A549 (cell line): Measurements from ENCODE around the gene GNG7. TPM values are rescaled to one million over a fixed set of nuclear protein-coding genes. Genes with fewer than 3 reads are reported as not detected.

Experiments
- ATAC-seq, 2 experiments: fragments of 200-7000 bp in 1 of 2; fragments of >200 bp in 1 of 2; cut with Nextera tagmentation in 1 of 2; cut with Tn5 transposase in 1 of 2; 3 replicates each; pipeline versions ENCODE4 v1.8.0 to v1.9.1; 2018 to 2020; ENCODE audit warnings: mild to moderate bottlenecking in 1 of 2, moderate library complexity in 1 of 2
- CTCF ChIA-PET: fragments of 300-600 bp; sonication (Branson Sonifier 250); formaldehyde crosslinking; extraction: SDS; loops from one replicate; lab custom pipeline; 2021; ENCODE audit warnings: antibody characterized with exemption, inconsistent platforms; lab: Yijun Ruan, JAX
- POLR2A ChIA-PET: fragments of 350-600 bp; formaldehyde crosslinking; extraction: SDS; loops from one replicate; lab custom pipeline; 2021; ENCODE audit warnings: antibody characterized with exemption, inconsistent platforms; lab: Yijun Ruan, JAX
- DNase-seq, 2 experiments: peaks; one replicate each; pipeline versions ENCODE4 v3.0.0 to v3.0.0-alpha.2; 2011 to 2016; ENCODE audit warnings: low read depth in 1 of 2, low spot score in 1 of 2
- FAIRE-seq: peaks from 2 replicates; lab custom pipeline; 2011; peaks lifted over from hg19 to GRCh38; lab: Jason Lieb, UNC
- H3K27ac ChIP-seq, 2 experiments: fragments of >200 bp; sonication (Bioruptor Twin); formaldehyde crosslinking; 3 replicates each; pipeline ENCODE4 v1.5.1; 2016 to 2017
- H3K4me1 ChIP-seq: fragments of >200 bp; sonication (Bioruptor Twin); formaldehyde crosslinking; 3 replicates; pipeline ENCODE4 v1.6.1; 2016
- H3K4me2 ChIP-seq: fragments of >200 bp; sonication (Bioruptor Twin); formaldehyde crosslinking; 3 replicates; pipeline ENCODE4 v1.6.1; 2016
- H3K4me3 ChIP-seq: fragments of >200 bp; sonication (Bioruptor Twin); formaldehyde crosslinking; 3 replicates; pipeline ENCODE4 v1.5.1; 2016
- H3K9me3 ChIP-seq: fragments of >200 bp; sonication (Bioruptor Twin); formaldehyde crosslinking; 3 replicates; pipeline ENCODE4 v1.6.1; 2016
- CEBPB ChIP-seq, 2 experiments: fragments of >200 bp in 1 of 2; sonication (Bioruptor Twin) in 1 of 2; formaldehyde crosslinking in 1 of 2; IDR thresholded peaks; 2 replicates each; pipeline ENCODE4 v1.6.1; 2012 to 2016
- EP300 ChIP-seq, 2 experiments: fragments of >200 bp; sonication (Bioruptor Twin); formaldehyde crosslinking; IDR thresholded peaks; 2 replicates in 1 of 2; 3 replicates in 1 of 2; pipeline ENCODE4 v1.6.1; 2016 to 2017
- FOXS1 ChIP-seq: fragments of 250-450 bp; sonication (Bioruptor Pico); IDR thresholded peaks from 2 replicates; pipeline ENCODE4 v1.5.0; 2020; ENCODE audit warnings: mild to moderate bottlenecking, moderate library complexity
- HDAC2 ChIP-seq: fragments of 200-600 bp; sonication (generic); IDR thresholded peaks from 2 replicates; pipeline ENCODE4 v1.6.1; 2016
- JUN ChIP-seq, 2 experiments: fragments of >200 bp; sonication (Bioruptor Twin); formaldehyde crosslinking; IDR thresholded peaks; 2 replicates in 1 of 2; 3 replicates in 1 of 2; pipeline ENCODE4 v1.6.1; 2016 to 2017
- JUNB ChIP-seq: fragments of >200 bp; sonication (Bioruptor Twin); formaldehyde crosslinking; IDR thresholded peaks from 2 replicates; pipeline ENCODE4 v1.6.1; 2016
- KDM1A ChIP-seq: fragments of 200-600 bp; sonication (generic); IDR thresholded peaks from 2 replicates; pipeline ENCODE4 v1.6.1; 2016; ENCODE audit warnings: low read depth, mild to moderate bottlenecking
- NR3C1 ChIP-seq: fragments of >200 bp; sonication (Bioruptor Twin); formaldehyde crosslinking; IDR thresholded peaks from 3 replicates; pipeline ENCODE4 v1.6.1; 2017
- PHF8 ChIP-seq: fragments of 200-600 bp; sonication (generic); IDR thresholded peaks from 2 replicates; pipeline ENCODE4 v1.6.1; 2016; ENCODE audit warnings: low read depth, mild to moderate bottlenecking, antibody characterized with exemption, moderate library complexity, borderline replicate concordance
- POLR2A ChIP-seq: IDR thresholded peaks from 2 replicates; pipeline ENCODE4 v1.6.1; 2012; ENCODE audit warnings: mild to moderate bottlenecking, low read length
- POLR2AphosphoS2 ChIP-seq: conservative IDR thresholded peaks from 2 replicates; pipeline ENCODE4 v1.6.1; 2012; ENCODE audit warnings: low read length, improper control_type of control experiment, inconsistent platforms
- RAD21 ChIP-seq, 2 experiments: fragments of >200 bp in 1 of 2; sonication (Bioruptor Twin) in 1 of 2; formaldehyde crosslinking in 1 of 2; IDR thresholded peaks in 1 of 2; conservative IDR thresholded peaks in 1 of 2; 2 replicates in 1 of 2; 3 replicates in 1 of 2; pipeline ENCODE4 v1.6.1; 2012 to 2018; ENCODE audit warnings: inconsistent platforms in 1 of 2
- RFX5 ChIP-seq: fragments of 450-650 bp; IDR thresholded peaks from 2 replicates; pipeline ENCODE4 v1.7.1; 2014; ENCODE audit warnings: antibody characterized with exemption, mild to moderate bottlenecking, moderate library complexity
- RNF2 ChIP-seq: fragments of 200-600 bp; sonication (generic); IDR thresholded peaks from 2 replicates; pipeline ENCODE4 v1.6.1; 2016; ENCODE audit warnings: low read depth, mild to moderate bottlenecking, antibody characterized with exemption, moderate library complexity, borderline replicate concordance
- TFCP2L1 ChIP-seq: fragments of 250-450 bp; sonication (Bioruptor Pico); IDR thresholded peaks from 2 replicates; pipeline ENCODE4 v1.5.0; 2021; ENCODE audit warnings: mild to moderate bottlenecking
- ZFP36 ChIP-seq: fragments of 450-650 bp; IDR thresholded peaks from 2 replicates; pipeline ENCODE4 v1.6.1; 2014; ENCODE audit warnings: borderline replicate concordance; ENCODE audit not compliant: partially characterized antibody
- ZNF302 ChIP-seq: fragments of 250-450 bp; sonication (Bioruptor Pico); IDR thresholded peaks from 2 replicates; pipeline ENCODE4 v1.9.0; 2021; ENCODE audit warnings: inconsistent platforms, mild to moderate bottlenecking, moderate library complexity
- ZSCAN20 ChIP-seq: fragments of 250-450 bp; sonication (Bioruptor Pico); IDR thresholded peaks from 2 replicates; pipeline ENCODE4 v1.8.0; 2022; ENCODE audit warnings: mild to moderate bottlenecking, moderate library complexity
- WGBS: methylation state at CpG from one replicate; pipeline ENCODE4 v1.1.6; 2017; ENCODE audit errors: missing lambda C conversion rate; 5-methylcytosine and 5-hydroxymethylcytosine counted together
- polyA plus RNA-seq, 4 experiments: library from polyadenylated mRNA; depleted of rRNA in 3 of 4; stranded (reverse); fragments of >200 nt; fragmentation: RNase III in 1 of 4; extraction: RNeasy Plus Mini Kit Qiagen cat#74134 plus additional on column Dnase treatment in 1 of 4; gene quantifications; 2 replicates in 3 of 4; 3 replicates in 1 of 4; pipeline ENCODE4 v1.2.3, GENCODE V29; 2011 to 2017
- TF ChIP-seq, protein P1 (sequence below): IDR thresholded peaks from 2 replicates; pipeline ENCODE4 v1.6.1; 2012
- TF ChIP-seq, protein P2 (sequence below): IDR thresholded peaks from 2 replicates; pipeline ENCODE4 v1.6.1; 2012
- TF ChIP-seq, protein P3 (sequence below): fragments of 200-600 bp; sonication (generic); IDR thresholded peaks from 2 replicates; pipeline ENCODE4 v1.6.1; 2016; ENCODE audit warnings: antibody characterized with exemption, mild to moderate bottlenecking, moderate library complexity
- TF ChIP-seq, protein P4 (sequence below): fragments of >200 bp; sonication (Bioruptor Twin); formaldehyde crosslinking; IDR thresholded peaks from 3 replicates; pipeline ENCODE4 v1.5.1; 2016
- TF ChIP-seq, protein P5 (sequence below): fragments of 250-450 bp; sonication (Bioruptor Pico); IDR thresholded peaks from 2 replicates; pipeline ENCODE4 v1.5.0; 2021; ENCODE audit warnings: mild to moderate bottlenecking, moderate library complexity, borderline replicate concordance

Gene GNG7
- polyA plus RNA-seq, 2 of the 4 experiments (the other 2 are of a cell fraction) = 0.06 to 0.08 TPM

DNA sequence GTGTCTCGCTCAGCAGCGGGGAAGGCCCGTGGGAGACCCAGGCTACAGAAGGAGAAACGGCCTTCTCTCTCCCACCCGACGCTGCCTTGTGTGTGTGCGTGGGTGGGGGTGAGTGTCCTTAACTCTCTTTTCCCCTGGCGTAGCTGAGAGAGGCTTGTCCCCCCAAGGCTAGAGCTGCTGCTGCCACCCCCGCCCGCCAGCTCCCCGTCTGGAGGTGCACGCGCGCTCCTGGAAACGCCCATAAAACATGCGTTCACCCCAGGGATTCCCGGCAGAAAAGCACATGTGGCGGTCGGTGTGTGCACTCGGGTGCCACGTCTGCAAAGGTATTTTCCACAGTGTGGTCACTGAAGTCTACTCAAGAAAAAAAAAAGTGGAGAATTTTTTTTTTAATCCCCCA lies 190.5 kb downstream of the GNG7 start (continued):
- TF ChIP-seq ZSCAN20 (CRISPR knock-in tag) (no peak), CEBPB (IDR thresholded peaks at IDR 0.05) (no peak)
- TF ChIP-seq, protein P1, sequence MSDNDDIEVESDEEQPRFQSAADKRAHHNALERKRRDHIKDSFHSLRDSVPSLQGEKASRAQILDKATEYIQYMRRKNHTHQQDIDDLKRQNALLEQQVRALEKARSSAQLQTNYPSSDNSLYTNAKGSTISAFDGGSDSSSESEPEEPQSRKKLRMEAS = no peak

DNA sequence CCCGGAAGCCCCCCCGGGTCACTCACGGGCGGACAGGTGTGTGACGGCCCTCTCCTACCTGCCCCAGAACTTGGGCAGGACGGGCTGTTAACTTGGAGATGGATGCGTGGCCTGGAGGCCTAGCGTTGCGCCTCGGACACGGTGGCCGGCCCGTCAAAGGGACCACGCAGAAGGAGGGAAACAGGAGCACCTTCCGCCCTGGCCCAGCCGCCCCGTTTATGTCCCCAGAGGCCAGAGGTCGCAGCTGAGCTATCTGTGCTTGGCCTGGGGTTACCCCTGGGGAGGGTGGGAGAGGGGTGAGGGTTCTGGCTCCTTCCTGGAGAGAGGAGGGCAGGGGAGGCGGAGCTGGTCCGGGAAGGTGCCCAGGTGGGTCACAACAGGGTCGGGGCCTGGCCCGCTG lies 190.9 kb downstream of the GNG7 start:
- TF ChIP-seq, protein P1 = no peak
- TF ChIP-seq JUN (IDR thresholded peaks at IDR 0.05) = no peak
- TF ChIP-seq, protein P2, sequence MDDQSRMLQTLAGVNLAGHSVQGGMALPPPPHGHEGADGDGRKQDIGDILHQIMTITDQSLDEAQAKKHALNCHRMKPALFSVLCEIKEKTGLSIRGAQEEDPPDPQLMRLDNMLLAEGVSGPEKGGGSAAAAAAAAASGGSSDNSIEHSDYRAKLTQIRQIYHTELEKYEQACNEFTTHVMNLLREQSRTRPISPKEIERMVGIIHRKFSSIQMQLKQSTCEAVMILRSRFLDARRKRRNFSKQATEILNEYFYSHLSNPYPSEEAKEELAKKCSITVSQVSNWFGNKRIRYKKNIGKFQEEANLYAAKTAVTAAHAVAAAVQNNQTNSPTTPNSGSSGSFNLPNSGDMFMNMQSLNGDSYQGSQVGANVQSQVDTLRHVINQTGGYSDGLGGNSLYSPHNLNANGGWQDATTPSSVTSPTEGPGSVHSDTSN = no peak
- TF ChIP-seq, protein P3, sequence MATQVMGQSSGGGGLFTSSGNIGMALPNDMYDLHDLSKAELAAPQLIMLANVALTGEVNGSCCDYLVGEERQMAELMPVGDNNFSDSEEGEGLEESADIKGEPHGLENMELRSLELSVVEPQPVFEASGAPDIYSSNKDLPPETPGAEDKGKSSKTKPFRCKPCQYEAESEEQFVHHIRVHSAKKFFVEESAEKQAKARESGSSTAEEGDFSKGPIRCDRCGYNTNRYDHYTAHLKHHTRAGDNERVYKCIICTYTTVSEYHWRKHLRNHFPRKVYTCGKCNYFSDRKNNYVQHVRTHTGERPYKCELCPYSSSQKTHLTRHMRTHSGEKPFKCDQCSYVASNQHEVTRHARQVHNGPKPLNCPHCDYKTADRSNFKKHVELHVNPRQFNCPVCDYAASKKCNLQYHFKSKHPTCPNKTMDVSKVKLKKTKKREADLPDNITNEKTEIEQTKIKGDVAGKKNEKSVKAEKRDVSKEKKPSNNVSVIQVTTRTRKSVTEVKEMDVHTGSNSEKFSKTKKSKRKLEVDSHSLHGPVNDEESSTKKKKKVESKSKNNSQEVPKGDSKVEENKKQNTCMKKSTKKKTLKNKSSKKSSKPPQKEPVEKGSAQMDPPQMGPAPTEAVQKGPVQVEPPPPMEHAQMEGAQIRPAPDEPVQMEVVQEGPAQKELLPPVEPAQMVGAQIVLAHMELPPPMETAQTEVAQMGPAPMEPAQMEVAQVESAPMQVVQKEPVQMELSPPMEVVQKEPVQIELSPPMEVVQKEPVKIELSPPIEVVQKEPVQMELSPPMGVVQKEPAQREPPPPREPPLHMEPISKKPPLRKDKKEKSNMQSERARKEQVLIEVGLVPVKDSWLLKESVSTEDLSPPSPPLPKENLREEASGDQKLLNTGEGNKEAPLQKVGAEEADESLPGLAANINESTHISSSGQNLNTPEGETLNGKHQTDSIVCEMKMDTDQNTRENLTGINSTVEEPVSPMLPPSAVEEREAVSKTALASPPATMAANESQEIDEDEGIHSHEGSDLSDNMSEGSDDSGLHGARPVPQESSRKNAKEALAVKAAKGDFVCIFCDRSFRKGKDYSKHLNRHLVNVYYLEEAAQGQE = no peak
- no peak for TF ChIP-seq ZNF302 (CRISPR knock-in tag)
- no peak for TF ChIP-seq JUNB
- TF ChIP-seq TFCP2L1 (CRISPR knock-in tag) = no peak
- TF ChIP-seq, all 56 proteins: peak for 0
- ChIA-PET POLR2A (interaction anchor here (1.2 kb wide), 1 partner anchor 36 kb away, joined by 6 read pairs; the partner anchor contains the start of gene GADD45B), CTCF (interaction anchor here (1.0 to 1.7 kb wide), 3 partner anchors 12 to 137 kb away, joined by 3 to 5 read pairs (median 3); no protein-coding TSS in a partner anchor)
- Histone ChIP-seq H3K4me1 (peaks cover 14% of the 10 kb centered on the region), H3K9me3 (no peaks in the 10 kb centered on the region), H3K4me3 (no peak overlapping the region), H3K4me2 (no peak overlapping the region), H3K27ac (peak overlapping the region in 1 of 2 experiments; percentile 49; a peak in 1 of 6 replicates)
- DNase-seq (no peak), ATAC-seq (no peak), FAIRE-seq (no peak)
- 90% methylated on average over 20 of the region's 22 CpGs for WGBS

DNA sequence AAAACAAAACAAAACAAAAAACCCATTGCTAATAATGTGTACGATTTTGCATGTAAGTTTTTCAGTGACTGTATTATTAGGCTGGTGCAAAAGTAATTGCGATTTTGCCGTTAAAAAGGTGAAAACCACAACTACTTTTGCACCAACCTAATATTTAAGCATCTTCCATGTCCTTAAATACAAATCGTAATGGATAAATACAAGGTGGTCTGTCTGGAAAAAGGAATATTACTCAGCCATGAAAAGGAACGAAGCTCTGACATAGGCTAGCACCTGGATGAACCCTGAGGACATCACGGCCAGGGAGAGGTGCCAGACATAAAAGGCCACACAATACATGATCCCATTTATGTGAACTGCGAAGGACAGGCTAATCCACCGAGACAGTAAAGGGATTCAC lies 193.4 kb downstream of the GNG7 start:
- no peak for TF ChIP-seq RFX5
- TF ChIP-seq KDM1A = peak; percentile 27; the same call in 1 of the 2 replicates
- no peak for TF ChIP-seq RNF2
- TF ChIP-seq, all 56 proteins: peak for 1
- ChIA-PET POLR2A (no interaction called here), CTCF (interaction anchor here (1.1 kb wide), 3 partner anchors 10 to 71 kb away, joined by 3 to 6 read pairs (median 3); no protein-coding TSS in a partner anchor)
- ATAC-seq = no peak
- no peak overlapping the region for H3K4me3 ChIP-seq
- no peak overlapping the region for H3K27ac ChIP-seq
- no peak overlapping the region for H3K4me2 ChIP-seq
- FAIRE-seq = no peak
- H3K4me1 ChIP-seq = peaks cover 20% of the 10 kb centered on the region
- 92% methylated on average over 8 of the region's 8 CpGs for WGBS
- DNase-seq = no peak
- H3K9me3 ChIP-seq = no peaks in the 10 kb centered on the region

DNA sequence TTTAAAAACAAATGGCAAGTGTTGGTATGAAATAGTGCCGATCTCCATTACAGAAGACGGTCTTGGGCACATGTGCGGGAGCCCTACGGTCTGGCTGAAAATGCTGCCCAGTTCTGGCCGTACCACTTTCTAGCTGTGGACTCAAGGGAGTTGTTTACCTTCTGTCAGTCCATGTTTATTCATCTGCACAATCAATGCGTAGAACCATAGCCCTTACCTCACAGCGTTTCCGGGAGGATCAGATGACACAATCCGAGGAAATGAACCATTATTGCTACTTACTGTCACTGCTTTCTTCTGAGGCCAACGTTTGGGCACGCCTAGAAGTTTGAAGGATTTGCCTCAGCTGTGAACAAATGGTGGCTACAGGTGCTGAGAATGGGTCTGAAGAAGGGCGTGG lies 195.4 kb downstream of the GNG7 start:
- H3K27ac ChIP-seq = peak overlapping the region; percentile 78 to 87
- peak; percentile 90 to 92 for ATAC-seq
- POLR2A ChIA-PET = interaction anchor here (1.1 to 1.7 kb wide), 2 partner anchors 31 to 71 kb away, joined by 6 to 21 read pairs; partner anchors contain the start of gene GADD45B
- no peaks in the 10 kb centered on the region for H3K9me3 ChIP-seq
- H3K4me2 ChIP-seq = peak overlapping the region; percentile 77
- 0 out of 3 replicates have a peak overlapping the region, but pooled peaks have one; percentile 10 for H3K4me3 ChIP-seq
- CTCF ChIA-PET = interaction anchor here (0.9 to 1.4 kb wide), 2 partner anchors 31 to 33 kb away, joined by 3 to 5 read pairs; partner anchors contain the start of gene GADD45B
- peak; percentile 52 to 95 for DNase-seq
- FAIRE-seq = no peak
- 3% methylated on average over 12 of the region's 12 CpGs for WGBS
- peaks cover 30% of the 10 kb centered on the region for H3K4me1 ChIP-seq
- no peak for TF ChIP-seq ZNF302 (CRISPR knock-in tag)
- TF ChIP-seq PHF8 = no peak
- TF ChIP-seq, protein P4, sequence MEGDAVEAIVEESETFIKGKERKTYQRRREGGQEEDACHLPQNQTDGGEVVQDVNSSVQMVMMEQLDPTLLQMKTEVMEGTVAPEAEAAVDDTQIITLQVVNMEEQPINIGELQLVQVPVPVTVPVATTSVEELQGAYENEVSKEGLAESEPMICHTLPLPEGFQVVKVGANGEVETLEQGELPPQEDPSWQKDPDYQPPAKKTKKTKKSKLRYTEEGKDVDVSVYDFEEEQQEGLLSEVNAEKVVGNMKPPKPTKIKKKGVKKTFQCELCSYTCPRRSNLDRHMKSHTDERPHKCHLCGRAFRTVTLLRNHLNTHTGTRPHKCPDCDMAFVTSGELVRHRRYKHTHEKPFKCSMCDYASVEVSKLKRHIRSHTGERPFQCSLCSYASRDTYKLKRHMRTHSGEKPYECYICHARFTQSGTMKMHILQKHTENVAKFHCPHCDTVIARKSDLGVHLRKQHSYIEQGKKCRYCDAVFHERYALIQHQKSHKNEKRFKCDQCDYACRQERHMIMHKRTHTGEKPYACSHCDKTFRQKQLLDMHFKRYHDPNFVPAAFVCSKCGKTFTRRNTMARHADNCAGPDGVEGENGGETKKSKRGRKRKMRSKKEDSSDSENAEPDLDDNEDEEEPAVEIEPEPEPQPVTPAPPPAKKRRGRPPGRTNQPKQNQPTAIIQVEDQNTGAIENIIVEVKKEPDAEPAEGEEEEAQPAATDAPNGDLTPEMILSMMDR = no peak
- TF ChIP-seq NR3C1 = no peak
- no peak for TF ChIP-seq POLR2AphosphoS2
- peak; percentile 83; the same call in 1 of the 2 replicates for TF ChIP-seq FOXS1 (CRISPR knock-in tag)
- TF ChIP-seq, protein P5, sequence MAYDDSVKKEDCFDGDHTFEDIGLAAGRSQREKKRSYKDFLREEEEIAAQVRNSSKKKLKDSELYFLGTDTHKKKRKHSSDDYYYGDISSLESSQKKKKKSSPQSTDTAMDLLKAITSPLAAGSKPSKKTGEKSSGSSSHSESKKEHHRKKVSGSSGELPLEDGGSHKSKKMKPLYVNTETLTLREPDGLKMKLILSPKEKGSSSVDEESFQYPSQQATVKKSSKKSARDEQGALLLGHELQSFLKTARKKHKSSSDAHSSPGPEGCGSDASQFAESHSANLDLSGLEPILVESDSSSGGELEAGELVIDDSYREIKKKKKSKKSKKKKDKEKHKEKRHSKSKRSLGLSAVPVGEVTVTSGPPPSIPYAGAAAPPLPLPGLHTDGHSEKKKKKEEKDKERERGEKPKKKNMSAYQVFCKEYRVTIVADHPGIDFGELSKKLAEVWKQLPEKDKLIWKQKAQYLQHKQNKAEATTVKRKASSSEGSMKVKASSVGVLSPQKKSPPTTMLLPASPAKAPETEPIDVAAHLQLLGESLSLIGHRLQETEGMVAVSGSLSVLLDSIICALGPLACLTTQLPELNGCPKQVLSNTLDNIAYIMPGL = no peak
- TF ChIP-seq POLR2A = no peak
- TF ChIP-seq EP300 (IDR thresholded peaks at IDR 0.05) = peak; percentile 52 to 71; a peak in 2 of 5 replicates
- no peak for TF ChIP-seq HDAC2
- TF ChIP-seq ZFP36 = no peak
- no peak for TF ChIP-seq RAD21 (conservative IDR thresholded peaks at IDR 0.05 in 1 of 2, IDR thresholded peaks at IDR 0.05 in 1 of 2)
